Inflammatory macrophage (primary cell): ENCODE results near the gene HYAL2.
A peak's percentile ranks its signal among the peaks of the same experiment; 100 is the strongest.

Source experiments
- DNase-seq, 2 donors: peaks; one replicate each; pipeline ENCODE4 v3.0.0-alpha.2; 2020 to 2022
- total RNA-seq, 18 experiments: gene quantifications; one replicate each; lab custom pipeline; 2026; ENCODE audit warnings: mixed read lengths in 6 of 18, inconsistent platforms in 2 of 18; lab: John Stamatoyannopoulos, UW

Gene HYAL2
- 4.6 to 40.6 (median 25.1) reads per million in 18 experiments for total RNA-seq

- DNase-seq: no peak
Observed at GRCh38 chr3:50322386-50323091, at the start of gene HYAL2. HYAL2 (minus strand) TSS chr3:50322745; CDS start chr3:50320489, 2,256 bp downstream.

- DNase-seq: no peak
Observed at GRCh38 chr3:50371133-50371685, 48.7 kb upstream of the HYAL2 start.

GRCh38 chr3:50370594-50370993 lies 48.0 kb upstream of the HYAL2 start:
- DNase-seq: peak in 1 of 2 donors; percentile 19

GRCh38 chr3:50369012-50369670 lies 46.6 kb upstream of the HYAL2 start:
- DNase-seq: no peak

GRCh38 chr3:50365842-50366220 lies 43.3 kb upstream of the HYAL2 start:
- DNase-seq: no peak

GRCh38 chr3:50365080-50365841 lies 42.7 kb upstream of the HYAL2 start:
- peak; percentile 58 to 75 for DNase-seq

- no peak for DNase-seq
Observed at GRCh38 chr3:50364573-50365079, 42.1 kb upstream of the HYAL2 start.

- no peak for DNase-seq
Observed at GRCh38 chr3:50359760-50360110, 37.2 kb upstream of the HYAL2 start.

GRCh38 chr3:50358911-50359759 lies 36.6 kb upstream of the HYAL2 start, which contains the start of gene TMEM115:
TMEM115 (minus strand) TSS chr3:50359521; CDS start chr3:50359063, 458 bp downstream.
- peak; percentile 98 for DNase-seq

GRCh38 chr3:50358355-50358910 lies 35.9 kb upstream of the HYAL2 start:
- no peak for DNase-seq

- peak; percentile 11 to 29 for DNase-seq
Observed at GRCh38 chr3:50357481-50357880, 34.9 kb upstream of the HYAL2 start.

- DNase-seq: peak; percentile 69 to 73
Observed at GRCh38 chr3:50356553-50356952, 34.0 kb upstream of the HYAL2 start.

GRCh38 chr3:50355829-50356552 lies 33.4 kb upstream of the HYAL2 start:
- no peak for DNase-seq

- DNase-seq: no peak
Observed at GRCh38 chr3:50354850-50355249, 32.3 kb upstream of the HYAL2 start.

GRCh38 chr3:50354186-50354764 lies 31.7 kb upstream of the HYAL2 start:
- DNase-seq: no peak

- no peak for DNase-seq
Observed at GRCh38 chr3:50353245-50354004, 30.9 kb upstream of the HYAL2 start.

- peak; percentile 31 to 47 for DNase-seq
Observed at GRCh38 chr3:50352781-50353180, 30.2 kb upstream of the HYAL2 start.

- no peak for DNase-seq
Observed at GRCh38 chr3:50351323-50351697, 28.8 kb upstream of the HYAL2 start.

- peak; percentile 97 to 98 for DNase-seq
Observed at GRCh38 chr3:50350527-50351322, 28.2 kb upstream of the HYAL2 start, which contains the start of the genes CYB561D2 and NPRL2. CYB561D2 (plus strand) TSS chr3:50350862; CDS start chr3:50351434, 572 bp downstream. NPRL2 (minus strand) TSS chr3:50350775; CDS start chr3:50350652, 123 bp downstream.
